AG10803 (cell line): ENCODE measurements around the gene ERICH6B.

Experiments used
- DNase-seq: peaks from one replicate; pipeline ENCODE4 v3.0.0; 2010; ENCODE audit warnings: low read depth
- H3K4me3 ChIP-seq: 2 replicates; pipeline ENCODE4 v1.5.1; 2011; ENCODE audit warnings: mild to moderate bottlenecking, low read length, control low read depth
- CTCF ChIP-seq: conservative IDR thresholded peaks from 2 replicates; pipeline ENCODE4 v1.5.1; 2011; ENCODE audit warnings: mild to moderate bottlenecking, low read length, control low read depth, inconsistent platforms

ERICH6B gene

GRCh38 chr13:45554604-45555109 is 60.9 kb downstream of the ERICH6B start:
- no peak overlapping the region for H3K4me3 ChIP-seq
- TF ChIP-seq CTCF, result no peak
- DNase-seq, result no peak

DNA sequence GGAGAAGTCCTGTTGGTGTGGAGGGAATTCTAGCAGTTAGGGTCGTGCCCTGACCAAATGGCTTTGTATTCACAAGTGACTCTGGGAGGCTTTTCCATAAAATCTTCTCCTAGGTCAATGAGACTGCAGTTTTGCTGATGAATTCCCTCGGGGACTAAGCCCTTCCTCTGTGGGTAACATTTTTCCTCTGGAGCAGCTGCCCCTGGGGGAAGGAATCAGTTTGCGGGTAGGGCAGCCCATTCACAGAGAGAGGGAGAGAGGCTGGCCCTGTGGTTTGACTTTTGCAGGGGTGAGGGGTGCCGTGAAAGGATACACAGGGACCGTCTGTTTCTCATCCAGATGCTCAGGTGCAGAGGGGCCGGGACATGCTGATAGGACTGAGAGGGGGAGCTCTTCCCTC is 67.3 kb downstream of the ERICH6B start:
- no peak overlapping the region for H3K4me3 ChIP-seq
- TF ChIP-seq CTCF, result no peak
- no peak for DNase-seq

DNA sequence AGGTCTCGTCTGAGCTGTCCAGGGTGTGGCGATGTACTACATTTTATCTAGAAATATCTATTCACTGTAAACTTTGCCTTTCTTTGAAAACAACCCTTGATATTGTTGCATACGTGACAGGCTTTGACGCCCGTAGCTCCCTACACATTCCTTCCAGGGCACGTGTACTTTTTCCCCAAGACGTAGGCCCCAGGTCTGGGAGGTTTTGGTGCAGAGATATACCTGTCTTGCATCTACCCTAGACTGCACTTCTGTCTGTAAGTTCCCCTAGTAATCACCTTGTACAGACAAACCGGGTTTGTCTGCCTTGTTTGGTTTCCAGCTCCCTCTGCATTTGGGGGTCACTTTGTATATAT is 69.2 kb downstream of the ERICH6B start:
- H3K4me3 ChIP-seq, result no peak overlapping the region
- no peak for TF ChIP-seq CTCF
- DNase-seq, result no peak

DNA sequence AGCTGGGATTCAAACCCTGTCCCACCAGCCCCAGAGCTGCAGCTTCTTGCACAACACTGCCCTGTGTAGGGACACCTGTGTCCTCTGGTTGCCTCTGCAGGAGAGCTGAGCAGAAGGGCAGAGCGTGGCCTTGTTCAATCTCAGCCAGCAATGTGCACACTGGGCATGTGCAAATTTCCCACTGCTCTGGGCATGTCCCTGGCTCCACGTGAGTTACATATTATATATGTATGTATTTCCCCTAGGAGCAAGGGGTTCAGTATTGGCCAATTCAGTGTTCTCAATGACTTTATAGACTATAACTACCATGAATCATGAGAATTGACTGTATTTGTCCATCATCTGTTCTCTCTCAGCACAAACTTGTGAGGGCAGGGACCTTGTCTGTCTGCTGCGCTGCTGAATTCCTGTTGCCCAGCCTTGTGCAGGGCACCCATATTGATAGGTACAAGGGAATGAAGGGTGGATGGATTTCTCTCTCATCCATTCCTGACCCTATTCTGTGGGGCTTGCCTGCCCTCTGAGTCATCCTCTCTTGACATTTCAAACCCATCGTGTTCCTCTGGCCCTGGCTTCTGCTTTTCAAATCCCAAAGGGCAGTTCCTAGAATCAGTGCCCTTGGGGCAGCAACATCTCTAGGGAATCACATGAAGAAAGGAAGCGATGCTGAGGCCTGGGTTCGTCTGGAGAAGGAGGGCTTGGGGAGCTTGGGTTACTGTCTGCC is 69.7 kb downstream of the ERICH6B start:
- H3K4me3 ChIP-seq, result no peak overlapping the region
- no peak for DNase-seq
- TF ChIP-seq CTCF, result no peak

DNA sequence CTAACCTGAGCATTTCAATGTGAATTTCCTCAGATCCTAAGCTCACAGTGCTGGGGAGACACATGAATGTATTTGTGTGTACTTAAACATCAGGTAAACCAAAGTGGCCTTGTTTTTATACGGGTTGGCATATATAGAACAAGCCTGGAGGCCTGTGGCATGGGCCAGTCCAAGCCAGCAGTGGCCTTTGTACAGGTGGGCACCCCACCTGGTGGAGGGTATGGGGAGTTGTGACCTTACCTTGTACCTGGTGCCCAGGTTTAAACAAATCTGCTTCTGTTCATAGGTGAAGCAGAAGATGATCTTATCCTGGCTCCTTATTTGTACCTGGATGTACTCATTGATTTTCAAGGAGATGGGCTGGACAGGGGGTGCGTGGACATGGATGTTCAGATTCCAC is 71.0 kb downstream of the ERICH6B start:
- no peak for TF ChIP-seq CTCF
- no peak for DNase-seq
- H3K4me3 ChIP-seq, result no peak overlapping the region

DNA sequence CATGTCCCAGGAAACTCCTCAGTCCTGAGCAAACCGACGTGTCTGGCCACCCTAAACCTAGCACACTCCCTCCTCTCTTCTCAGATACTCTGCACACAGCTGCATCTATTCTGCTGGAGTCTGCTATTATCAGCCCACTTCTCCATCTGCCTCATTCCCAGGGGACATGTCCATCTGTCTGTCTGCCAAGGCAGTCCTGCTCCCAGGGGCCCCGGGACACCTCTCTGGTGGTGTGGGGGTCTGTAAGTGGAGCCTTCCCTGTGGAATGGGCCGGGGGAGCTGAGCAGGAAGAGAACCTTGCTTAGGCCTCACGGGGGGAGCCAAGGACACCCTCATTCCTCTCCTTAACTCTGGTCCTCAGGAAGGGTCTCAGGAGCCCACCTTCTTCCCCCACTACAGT is 72.7 kb downstream of the ERICH6B start:
- H3K4me3 ChIP-seq, result no peak overlapping the region
- TF ChIP-seq CTCF, result no peak
- DNase-seq, result no peak

DNA sequence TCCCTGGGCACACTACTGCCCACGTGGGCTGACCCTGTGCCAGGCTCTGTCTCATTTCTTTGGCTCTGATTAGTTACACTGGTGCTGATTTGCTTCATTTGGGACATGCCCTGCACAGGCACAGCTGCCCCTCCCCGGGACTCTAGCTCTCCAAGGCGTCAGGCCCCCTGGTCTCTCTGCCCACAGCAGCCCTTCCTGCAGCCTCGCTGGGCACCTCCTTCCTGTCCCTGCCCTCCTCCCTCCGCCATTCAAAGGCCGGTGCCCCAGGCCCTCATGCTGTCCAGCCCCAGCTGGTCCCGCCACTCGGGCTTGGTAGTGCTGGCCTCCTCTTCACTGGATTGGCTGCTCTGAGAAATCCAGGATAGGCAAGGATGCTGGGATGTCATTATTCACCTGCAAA is 73.1 kb downstream of the ERICH6B start:
- DNase-seq, result no peak
- no peak for TF ChIP-seq CTCF

More for the DNA sequence above, 73.1 kb downstream of the ERICH6B start:
- no peak overlapping the region for H3K4me3 ChIP-seq
